ENCODE results near the gene OR9A2. TPM values are rescaled to one million over a fixed set of nuclear protein-coding genes. Genes with fewer than 3 reads are reported as not detected.

Gene OR9A2
- total and polyA plus RNA-seq, 3 experiments from 2014 or later, result not detected

- Mint-ChIP-seq H3K27ac (no peak overlapping the region), H3K27me3 (peaks cover 0 to 29% of the 10 kb centered on the region in 2 donors), H3K36me3 (no peaks in the 10 kb centered on the region), H3K4me1 (no peaks in the 10 kb centered on the region), H3K9me3 (peaks cover 0 to 1% (median 0%) of the 10 kb centered on the region in 5 donors), H3K4me3 (no peak overlapping the region)
- ChIA-PET CTCF (no interaction called here), POLR2A (no interaction called here)
- Histone ChIP-seq H3K4me1 (ENCODE audit: insufficient read depth, low read length) (no peaks in the 10 kb centered on the region), H3K36me3 (ENCODE audit: insufficient read depth, low read length) (no peaks in the 10 kb centered on the region), H3K27ac (ENCODE audit: low read depth, low read length) (no peak overlapping the region), H3K4me3 (ENCODE audit: low read length) (no peak overlapping the region), H3K9me3 (ENCODE audit: low read length) (no peaks in the 10 kb centered on the region), H3K27me3 (ENCODE audit: insufficient read depth, low read length, poor library complexity, severe bottlenecking) (no peaks in the 10 kb centered on the region)
- DNase-seq, result no peak
Observed at GRCh38 chr7:143042159-143042789, 15.3 kb upstream of the OR9A2 start.

GRCh38 chr7:143041346-143041745 lies 14.4 kb upstream of the OR9A2 start:
- Mint-ChIP-seq H3K27ac (no peak overlapping the region), H3K4me3 (no peak overlapping the region), H3K36me3 (no peaks in the 10 kb centered on the region), H3K4me1 (no peaks in the 10 kb centered on the region), H3K9me3 (peaks cover 0 to 3% (median 0%) of the 10 kb centered on the region in 5 donors), H3K27me3 (peaks cover 0 to 29% of the 10 kb centered on the region in 2 donors)
- no peak for DNase-seq
- Histone ChIP-seq H3K27ac (ENCODE audit: low read depth, low read length) (no peak overlapping the region), H3K4me1 (ENCODE audit: insufficient read depth, low read length) (no peaks in the 10 kb centered on the region), H3K27me3 (ENCODE audit: insufficient read depth, low read length, poor library complexity, severe bottlenecking) (no peaks in the 10 kb centered on the region), H3K9me3 (ENCODE audit: low read length) (no peaks in the 10 kb centered on the region), H3K36me3 (ENCODE audit: insufficient read depth, low read length) (no peaks in the 10 kb centered on the region), H3K4me3 (ENCODE audit: low read length) (no peak overlapping the region)
- ChIA-PET CTCF (no interaction called here), POLR2A (no interaction called here)

- Mint-ChIP-seq H3K27ac (no peak overlapping the region), H3K27me3 (peaks cover 0 to 29% of the 10 kb centered on the region in 2 donors)
- CTCF ChIA-PET, result interaction anchor here (1.0 kb wide), 1 partner anchor 33 kb away, joined by 3 read pairs; no protein-coding TSS in a partner anchor
Observed at GRCh38 chr7:143040209-143040715, 13.3 kb upstream of the OR9A2 start.

GRCh38 chr7:143038635-143039034 lies 11.7 kb upstream of the OR9A2 start:
- no peaks in the 10 kb centered on the region for H3K27me3 ChIP-seq (ENCODE audit: insufficient read depth, low read length, poor library complexity, severe bottlenecking)
- ChIA-PET CTCF (no interaction called here), POLR2A (no interaction called here)
- Mint-ChIP-seq H3K27ac (no peak overlapping the region), H3K27me3 (peaks cover 3 to 36% of the 10 kb centered on the region in 2 donors), H3K4me3 (no peak overlapping the region), H3K36me3 (no peaks in the 10 kb centered on the region), H3K9me3 (peaks cover 5 to 15% (median 8%) of the 10 kb centered on the region in 5 donors), H3K4me1 (no peaks in the 10 kb centered on the region)
- H3K27ac ChIP-seq (ENCODE audit: low read depth, low read length), result no peak overlapping the region
- no peak overlapping the region for H3K4me3 ChIP-seq (ENCODE audit: low read length)
- no peak for DNase-seq
- no peaks in the 10 kb centered on the region for H3K36me3 ChIP-seq (ENCODE audit: insufficient read depth, low read length)
- H3K9me3 ChIP-seq (ENCODE audit: low read length), result no peaks in the 10 kb centered on the region
- no peaks in the 10 kb centered on the region for H3K4me1 ChIP-seq (ENCODE audit: insufficient read depth, low read length)

More at GRCh38 chr7:143040209-143040715, 13.3 kb upstream of the OR9A2 start:
- Mint-ChIP-seq H3K4me1 (no peaks in the 10 kb centered on the region), H3K4me3 (no peak overlapping the region), H3K9me3 (peaks cover 0 to 7% (median 0%) of the 10 kb centered on the region in 5 donors), H3K36me3 (no peaks in the 10 kb centered on the region)
- Histone ChIP-seq H3K27me3 (ENCODE audit: insufficient read depth, low read length, poor library complexity, severe bottlenecking) (no peaks in the 10 kb centered on the region), H3K4me1 (ENCODE audit: insufficient read depth, low read length) (no peaks in the 10 kb centered on the region), H3K36me3 (ENCODE audit: insufficient read depth, low read length) (no peaks in the 10 kb centered on the region), H3K27ac (ENCODE audit: low read depth, low read length) (no peak overlapping the region), H3K9me3 (ENCODE audit: low read length) (no peaks in the 10 kb centered on the region), H3K4me3 (ENCODE audit: low read length) (no peak overlapping the region)
- POLR2A ChIA-PET, result no interaction called here
- no peak for DNase-seq

- Mint-ChIP-seq H3K4me1 (no peaks in the 10 kb centered on the region), H3K9me3 (no peaks in the 10 kb centered on the region), H3K4me3 (no peak overlapping the region), H3K36me3 (no peaks in the 10 kb centered on the region), H3K27ac (no peak overlapping the region), H3K27me3 (peaks cover 15 to 44% of the 10 kb centered on the region in 2 donors)
- Histone ChIP-seq H3K4me3 (ENCODE audit: low read length) (no peak overlapping the region), H3K9me3 (ENCODE audit: low read length) (no peaks in the 10 kb centered on the region), H3K27ac (ENCODE audit: low read depth, low read length) (no peak overlapping the region), H3K27me3 (ENCODE audit: insufficient read depth, low read length, poor library complexity, severe bottlenecking) (no peaks in the 10 kb centered on the region), H3K36me3 (ENCODE audit: insufficient read depth, low read length) (no peaks in the 10 kb centered on the region), H3K4me1 (ENCODE audit: insufficient read depth, low read length) (no peaks in the 10 kb centered on the region)
- POLR2A ChIA-PET, result no interaction called here
- no peak for DNase-seq
- CTCF ChIA-PET, result no interaction called here
Observed at GRCh38 chr7:143027683-143028082, 751 bp upstream of the OR9A2 start.

- no peak overlapping the region for H3K4me3 Mint-ChIP-seq
- Histone ChIP-seq H3K9me3 (ENCODE audit: low read length) (no peaks in the 10 kb centered on the region), H3K27me3 (ENCODE audit: insufficient read depth, low read length, poor library complexity, severe bottlenecking) (no peaks in the 10 kb centered on the region), H3K4me3 (ENCODE audit: low read length) (no peak overlapping the region), H3K36me3 (ENCODE audit: insufficient read depth, low read length) (no peaks in the 10 kb centered on the region), H3K27ac (ENCODE audit: low read depth, low read length) (no peak overlapping the region), H3K4me1 (ENCODE audit: insufficient read depth, low read length) (no peaks in the 10 kb centered on the region)
- peaks cover 20 to 39% of the 10 kb centered on the region in 2 donors for H3K27me3 Mint-ChIP-seq
- H3K36me3 Mint-ChIP-seq, result no peaks in the 10 kb centered on the region
- H3K9me3 Mint-ChIP-seq, result no peaks in the 10 kb centered on the region
- CTCF ChIA-PET, result interaction anchor here (0.8 kb wide), 1 partner anchor 17 kb away, joined by 3 read pairs; no protein-coding TSS in a partner anchor
- H3K27ac Mint-ChIP-seq, result no peak overlapping the region
- no peak for DNase-seq
- no peaks in the 10 kb centered on the region for H3K4me1 Mint-ChIP-seq
- POLR2A ChIA-PET, result no interaction called here
Observed at GRCh38 chr7:143025371-143025770, 1.6 kb downstream of the OR9A2 start.

GRCh38 chr7:143023047-143023446 lies 3.9 kb downstream of the OR9A2 start:
- POLR2A ChIA-PET, result no interaction called here
- no peak overlapping the region for H3K4me3 ChIP-seq (ENCODE audit: low read length)
- DNase-seq, result no peak
- Mint-ChIP-seq H3K4me3 (no peak overlapping the region), H3K36me3 (peaks cover 0 to 1% (median 0%) of the 10 kb centered on the region in 3 donors), H3K9me3 (peaks cover 0 to 3% (median 0%) of the 10 kb centered on the region in 5 donors), H3K4me1 (no peaks in the 10 kb centered on the region), H3K27me3 (peaks cover 11 to 30% of the 10 kb centered on the region in 2 donors), H3K27ac (no peak overlapping the region)
- no peak overlapping the region for H3K27ac ChIP-seq (ENCODE audit: low read depth, low read length)
- H3K4me1 ChIP-seq (ENCODE audit: insufficient read depth, low read length), result no peaks in the 10 kb centered on the region
- H3K36me3 ChIP-seq (ENCODE audit: insufficient read depth, low read length), result no peaks in the 10 kb centered on the region
- no peaks in the 10 kb centered on the region for H3K9me3 ChIP-seq (ENCODE audit: low read length)
- H3K27me3 ChIP-seq (ENCODE audit: insufficient read depth, low read length, poor library complexity, severe bottlenecking), result no peaks in the 10 kb centered on the region
- CTCF ChIA-PET, result interaction anchor here (0.7 kb wide), 1 partner anchor 24 kb away, joined by 3 read pairs; no protein-coding TSS in a partner anchor

GRCh38 chr7:143018931-143019330 lies 8.0 kb downstream of the OR9A2 start:
- peaks cover 0 to 3% (median 0%) of the 10 kb centered on the region in 5 donors for H3K9me3 Mint-ChIP-seq
- Histone ChIP-seq H3K27ac (ENCODE audit: low read depth, low read length) (no peak overlapping the region), H3K9me3 (ENCODE audit: low read length) (no peaks in the 10 kb centered on the region), H3K4me3 (ENCODE audit: low read length) (no peak overlapping the region), H3K36me3 (ENCODE audit: insufficient read depth, low read length) (no peaks in the 10 kb centered on the region), H3K27me3 (ENCODE audit: insufficient read depth, low read length, poor library complexity, severe bottlenecking) (no peaks in the 10 kb centered on the region), H3K4me1 (ENCODE audit: insufficient read depth, low read length) (no peaks in the 10 kb centered on the region)
- DNase-seq, result no peak
- no peak overlapping the region for H3K27ac Mint-ChIP-seq
- peaks cover 0 to 1% (median 0%) of the 10 kb centered on the region in 3 donors for H3K36me3 Mint-ChIP-seq
- CTCF ChIA-PET, result interaction anchor here (1.2 kb wide), 1 partner anchor 17 kb away, joined by 3 read pairs; no protein-coding TSS in a partner anchor
- POLR2A ChIA-PET, result no interaction called here
- no peak overlapping the region for H3K4me3 Mint-ChIP-seq
- peaks cover 12 to 25% of the 10 kb centered on the region in 2 donors for H3K27me3 Mint-ChIP-seq
- no peaks in the 10 kb centered on the region for H3K4me1 Mint-ChIP-seq
